Neuron (in vitro differentiated cells): Measurements from ENCODE around the gene RCSD1.

ENCODE experiments used
- H2AFZ ChIP-seq: one replicate; pipeline ENCODE4 v1.6.1; 2013; ENCODE audit warnings: low read depth, mild to moderate bottlenecking, inconsistent platforms, low read length, moderate library complexity
- H3K27me3 ChIP-seq: one replicate; pipeline ENCODE4 v1.6.1; 2013; ENCODE audit warnings: low read length; ENCODE audit not compliant: insufficient read depth
- H3K36me3 ChIP-seq: one replicate; pipeline ENCODE4 v1.6.1; 2013; ENCODE audit warnings: low read length; ENCODE audit not compliant: insufficient read depth
- H3K4me1 ChIP-seq: one replicate; pipeline ENCODE4 v1.6.1; 2013; ENCODE audit warnings: low read length; ENCODE audit not compliant: insufficient read depth
- H3K4me3 ChIP-seq: 2 replicates; pipeline ENCODE4 v1.5.1; 2013; ENCODE audit warnings: mild to moderate bottlenecking, low read length, moderate library complexity
- H3K9me3 ChIP-seq: one replicate; pipeline ENCODE4 v1.6.1; 2013; ENCODE audit warnings: low read length

The RCSD1 gene

DNA sequence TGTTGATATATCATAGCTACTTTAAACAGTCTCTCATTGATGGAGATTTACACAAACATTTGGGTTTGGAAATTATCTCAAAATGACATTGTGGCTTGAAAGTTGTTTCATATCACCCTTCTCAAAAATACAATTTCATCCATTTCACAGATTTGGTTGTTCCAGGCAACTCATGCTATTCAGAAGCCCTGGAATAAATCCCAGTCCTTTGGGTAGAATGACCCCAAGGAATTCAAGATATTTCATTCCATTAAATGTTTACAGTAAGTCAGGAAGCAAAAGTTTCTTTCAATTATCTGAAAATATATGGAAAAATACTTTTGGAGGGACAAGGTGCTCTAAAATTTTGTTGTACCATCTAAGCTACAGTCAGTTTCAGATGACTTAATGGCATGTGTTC is 118.9 kb downstream of the RCSD1 start:
- H2AFZ ChIP-seq: no peak overlapping the region
- H3K36me3 ChIP-seq: no peaks in the 10 kb centered on the region
- no peaks in the 10 kb centered on the region for H3K27me3 ChIP-seq
- H3K9me3 ChIP-seq: no peaks in the 10 kb centered on the region
- H3K4me3 ChIP-seq: no peak overlapping the region
- H3K4me1 ChIP-seq: no peaks in the 10 kb centered on the region

DNA sequence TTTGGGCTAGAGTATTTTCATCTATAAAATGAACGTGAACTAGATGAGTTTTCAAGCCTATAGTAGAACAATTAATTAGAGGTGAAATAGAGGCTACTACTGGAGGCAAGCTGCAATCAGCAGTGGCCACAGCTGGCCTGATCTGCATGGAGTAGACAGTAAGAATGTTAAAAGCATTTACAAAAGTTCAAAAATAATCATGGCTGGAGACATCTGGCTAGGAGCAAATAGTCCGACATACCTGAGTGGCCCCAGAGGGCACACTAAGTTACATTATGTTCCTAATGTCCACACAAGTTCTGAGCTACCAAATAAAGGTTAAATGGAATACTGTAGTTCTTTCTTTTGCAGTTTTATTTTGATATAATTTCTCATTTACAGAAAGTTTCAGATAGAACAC is 119.7 kb downstream of the RCSD1 start:
- no peaks in the 10 kb centered on the region for H3K27me3 ChIP-seq
- H2AFZ ChIP-seq: no peak overlapping the region
- no peaks in the 10 kb centered on the region for H3K9me3 ChIP-seq
- H3K36me3 ChIP-seq: no peaks in the 10 kb centered on the region
- H3K4me3 ChIP-seq: no peak overlapping the region
- no peaks in the 10 kb centered on the region for H3K4me1 ChIP-seq

DNA sequence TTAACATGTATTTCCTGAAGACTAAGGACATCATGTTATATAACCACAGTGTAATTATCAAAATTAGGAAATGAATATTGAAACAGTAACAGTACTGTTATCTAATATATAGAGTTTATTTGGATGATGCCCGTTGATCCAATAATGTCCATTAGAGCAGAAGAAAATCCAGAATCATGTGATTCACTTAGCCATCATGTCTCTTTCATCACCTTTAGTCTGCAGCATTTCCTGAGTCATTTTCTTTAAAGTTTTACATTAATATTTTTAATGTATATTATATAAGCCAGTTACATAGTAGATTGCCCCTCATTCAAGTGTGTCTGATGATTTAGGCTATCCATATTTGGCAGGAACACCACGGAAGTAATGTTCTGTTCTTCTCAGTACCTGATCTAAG is 120.6 kb downstream of the RCSD1 start:
- H3K36me3 ChIP-seq: no peaks in the 10 kb centered on the region
- H3K4me3 ChIP-seq: no peak overlapping the region
- H3K9me3 ChIP-seq: no peaks in the 10 kb centered on the region
- H2AFZ ChIP-seq: no peak overlapping the region
- H3K27me3 ChIP-seq: no peaks in the 10 kb centered on the region
- no peaks in the 10 kb centered on the region for H3K4me1 ChIP-seq

DNA sequence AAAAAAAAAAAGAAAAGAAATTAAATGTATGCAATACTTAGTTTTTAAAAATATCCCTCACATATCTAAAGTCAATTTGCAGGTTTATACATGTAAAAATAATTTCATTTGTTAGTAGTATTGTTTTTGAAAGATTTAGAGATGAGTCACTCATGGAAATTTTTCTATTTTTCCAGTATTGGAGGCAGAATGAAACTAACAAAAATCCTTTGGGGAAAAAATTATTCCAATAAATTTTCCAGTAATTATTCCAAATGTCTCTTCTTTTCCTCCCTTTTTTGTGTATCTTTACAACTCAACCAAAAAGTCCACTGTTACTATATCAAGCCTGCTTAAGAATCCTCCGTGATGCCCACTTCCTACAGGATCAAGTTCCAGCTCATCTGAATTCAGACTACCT is 121.6 kb downstream of the RCSD1 start:
- H3K9me3 ChIP-seq: no peaks in the 10 kb centered on the region
- no peaks in the 10 kb centered on the region for H3K4me1 ChIP-seq
- no peaks in the 10 kb centered on the region for H3K27me3 ChIP-seq
- no peaks in the 10 kb centered on the region for H3K36me3 ChIP-seq
- no peak overlapping the region for H2AFZ ChIP-seq
- H3K4me3 ChIP-seq: no peak overlapping the region

DNA sequence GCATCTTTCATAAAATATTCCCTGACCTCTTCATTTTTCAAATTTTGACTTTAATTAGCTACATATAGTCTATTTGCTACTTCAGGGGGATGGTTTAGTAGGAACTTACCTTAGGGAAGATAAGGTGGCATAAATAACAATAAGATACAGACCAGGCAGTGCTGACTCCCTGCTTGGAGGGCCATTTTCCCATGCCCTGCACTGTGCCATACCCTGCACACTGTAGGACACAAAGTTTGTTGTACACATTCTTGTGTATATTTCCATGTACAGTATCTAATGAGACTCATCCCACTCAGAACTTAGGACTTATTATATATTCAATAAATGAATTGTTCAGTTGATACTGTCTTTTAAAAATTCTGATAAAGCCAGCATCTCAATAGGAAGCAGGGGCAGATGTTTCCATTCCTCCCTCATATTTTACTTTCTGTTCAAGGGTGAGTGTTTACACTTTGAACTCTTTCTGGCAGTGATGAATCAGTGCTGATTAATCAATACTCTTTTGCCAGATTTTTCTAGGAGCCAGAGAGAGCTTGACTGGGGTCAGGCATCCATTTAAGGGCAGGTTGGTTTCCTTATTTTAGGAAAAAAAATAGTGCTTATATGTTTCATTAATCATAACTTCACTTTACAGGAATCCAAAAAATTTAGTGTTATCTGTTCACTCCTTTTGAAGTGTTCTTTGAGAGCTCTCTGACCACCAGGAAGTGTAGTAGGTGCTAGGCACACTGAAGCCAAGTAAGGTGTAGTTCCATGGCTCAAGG is 122.4 kb downstream of the RCSD1 start:
- Histone ChIP-seq H3K36me3 (no peaks in the 10 kb centered on the region), H2AFZ (no peak overlapping the region), H3K4me1 (no peaks in the 10 kb centered on the region), H3K4me3 (no peak overlapping the region), H3K9me3 (no peaks in the 10 kb centered on the region), H3K27me3 (no peaks in the 10 kb centered on the region)

DNA sequence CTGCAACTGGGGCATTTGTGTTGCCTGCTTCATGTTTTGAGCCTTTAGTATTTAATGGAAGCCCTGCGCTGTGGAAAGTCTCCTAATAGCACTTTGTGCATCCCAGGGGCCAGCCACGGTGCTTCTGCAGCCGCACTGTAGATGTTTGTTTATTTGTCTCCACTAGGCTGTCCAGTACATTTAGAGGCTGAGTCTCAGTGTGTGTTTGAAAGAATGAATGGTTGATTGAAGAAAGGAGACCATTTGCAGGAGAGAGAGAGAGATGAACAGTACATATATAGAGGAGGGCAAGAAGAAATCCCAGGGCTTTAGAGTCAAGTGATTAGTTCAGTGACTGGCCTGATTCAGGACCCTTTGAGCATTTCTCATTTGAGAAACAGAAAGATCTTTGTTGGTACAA is 125.6 kb downstream of the RCSD1 start:
- no peaks in the 10 kb centered on the region for H3K27me3 ChIP-seq
- H3K4me1 ChIP-seq: no peaks in the 10 kb centered on the region
- peaks cover 2% of the 10 kb centered on the region for H3K9me3 ChIP-seq
- H2AFZ ChIP-seq: no peak overlapping the region
- H3K36me3 ChIP-seq: no peaks in the 10 kb centered on the region
- H3K4me3 ChIP-seq: no peak overlapping the region
